ENCODE results near the gene EFR3B.

GRCh38 chr2:25053041-25053440 is 11.2 kb downstream of the EFR3B start:
- no peak for TF ChIP-seq CTCF (conservative IDR thresholded peaks at IDR 0.05; ENCODE audit: low read depth, low read length)
- no peak for TF ChIP-seq POLR2A (IDR thresholded peaks at IDR 0.05; ENCODE audit: low read depth, low read length)
- no peak for TF ChIP-seq CHD1 (IDR thresholded peaks at IDR 0.05; ENCODE audit: low read depth, low read length)
- TF ChIP-seq RAD21 (IDR thresholded peaks at IDR 0.05; ENCODE audit: low read length), result no peak
- no peak for TF ChIP-seq ELK1 (IDR thresholded peaks at IDR 0.05; ENCODE audit: borderline replicate concordance, low read depth, low read length)
- TF ChIP-seq BHLHE40 (IDR thresholded peaks at IDR 0.05; ENCODE audit: low read depth, low read length), result no peak
- TF ChIP-seq SMC3 (IDR thresholded peaks at IDR 0.05; ENCODE audit: low read depth, low read length), result no peak
- TF ChIP-seq CEBPB (IDR thresholded peaks at IDR 0.05; ENCODE audit: low read depth, low read length), result no peak
- no peak for TF ChIP-seq MAZ (IDR thresholded peaks at IDR 0.05; ENCODE audit: borderline replicate concordance, low read depth, low read length)
- no peak for TF ChIP-seq MXI1 (IDR thresholded peaks at IDR 0.05; ENCODE audit: borderline replicate concordance, low read depth, low read length)
- no peak for TF ChIP-seq MAFK (IDR thresholded peaks at IDR 0.05; ENCODE audit: low read depth, low read length)
- TF ChIP-seq RFX5 (IDR thresholded peaks at IDR 0.05; ENCODE audit: low read depth, low read length), result no peak
- no peak for TF ChIP-seq USF2 (IDR thresholded peaks at IDR 0.05; ENCODE audit: low read depth, low read length)
- TF ChIP-seq FOS (IDR thresholded peaks at IDR 0.05; ENCODE audit: low read depth, low read length), result no peak

All from IMR-90 (cell line).